Psoas muscle (tissue), 8 donors: ENCODE data around the gene MAPK13. TPM values are rescaled to one million over a fixed set of nuclear protein-coding genes. Genes with fewer than 3 reads are reported as not detected.

Experiments used
- ATAC-seq, 4 donors: fragments of 200-7000 bp; cut with Tn5 transposase; one replicate each; pipeline ENCODE4 v1.9.1; 2020; ENCODE audit warnings: moderate library complexity in 3 of 4, mild to moderate bottlenecking in 2 of 4
- DNase-seq, 2 donors: peaks; one replicate each; pipeline ENCODE4 v3.0.0-alpha.2; 2020
- H3K27ac ChIP-seq: fragments of 200-600 bp; one replicate; pipeline ENCODE4 v1.8.0; 2022
- H3K27me3 ChIP-seq, 3 donors: fragments of 200-600 bp in 1 of 3; one replicate each; pipeline versions ENCODE4 v1.6.1 to v1.8.0; 2013 to 2022; ENCODE audit warnings: low read length in 2 of 3, mild to moderate bottlenecking in 2 of 3, moderate library complexity in 1 of 3; ENCODE audit not compliant: insufficient read depth in 3 of 3
- H3K36me3 ChIP-seq, 2 donors: fragments of 200-600 bp in 1 of 2; one replicate each; pipeline versions ENCODE4 v1.6.1 to v1.8.0; 2013 to 2022; ENCODE audit warnings: low read depth in 1 of 2, mild to moderate bottlenecking in 1 of 2, moderate library complexity in 1 of 2; ENCODE audit not compliant: insufficient read depth in 1 of 2
- H3K4me1 ChIP-seq: fragments of 200-600 bp; one replicate; pipeline ENCODE4 v1.8.0; 2022
- H3K4me3 ChIP-seq: fragments of 200-600 bp; one replicate; pipeline ENCODE4 v1.8.0; 2022; ENCODE audit warnings: mild to moderate bottlenecking
- H3K9me3 ChIP-seq: fragments of 200-600 bp; one replicate; pipeline ENCODE4 v1.8.0; 2022
- WGBS, 3 donors: extraction: QIAGEN DNeasy Blood & Tissue Kit; methylation state at CpG; one replicate each; pipeline versions ENCODE4 v1.1.6 to v1.1.7; 2013; 5-methylcytosine and 5-hydroxymethylcytosine counted together
- intact Hi-C, 2 donors: fragments of 100-400 bp; cut with DNase I; formaldehyde crosslinking; loops; one replicate each; pipeline versions ENCODE4 v1.11.0 to v1.14.2; 2022
- polyA plus RNA-seq, 3 donors: library from polyadenylated mRNA; stranded (reverse); fragments of 200-250 nt; gene quantifications; one replicate each; pipeline ENCODE4 v1.2.3, GENCODE V29; 2013
- total RNA-seq, 4 donors: library from RNA; stranded (reverse); fragmentation: NEBNext Ultra II Directional in 2 of 4; extraction: Animal tissue kit (Norgen Biotek cat#: 25700) in 2 of 4; gene quantifications; one replicate each; pipeline versions ENCODE4 v1.2.1 to v1.2.4, GENCODE V29; 2021 to 2023
- TF ChIP-seq, protein P1 (sequence below): fragments of 200-600 bp; IDR thresholded peaks from one replicate; pipeline ENCODE4 v1.8.0; 2022; ENCODE audit warnings: antibody characterized with exemption
- donor health status: healthy with polysubstance abuse.
- donor health status: DM: no; HTN: no; CAD: no; lungs with moderate emphysema.
- donor health status: Bipolar disorder and iron deficiency.
- donor health status: healthy.
- donor health status: DM: yes; HTN: yes; CAD: no.
- donor health status: DM: no; HTN: no; CAD: no.
- donor health status: DM: no; HTN: no; CAD: no.
- donor health status: DM: yes; HTN: yes; CAD: no.

MAPK13 gene
- total and polyA plus RNA-seq, 7 donors: 0.49 to 4.0 (median 1.6) TPM

- intact Hi-C loops: no loop called here
- peaks cover 0 to 2% of the 10 kb centered on the region in 2 donors for H3K36me3 ChIP-seq
- H3K4me3 ChIP-seq: no peak overlapping the region
- H3K27me3 ChIP-seq: no peaks in the 10 kb centered on the region
- ATAC-seq: no peak
- TF ChIP-seq, protein P1, sequence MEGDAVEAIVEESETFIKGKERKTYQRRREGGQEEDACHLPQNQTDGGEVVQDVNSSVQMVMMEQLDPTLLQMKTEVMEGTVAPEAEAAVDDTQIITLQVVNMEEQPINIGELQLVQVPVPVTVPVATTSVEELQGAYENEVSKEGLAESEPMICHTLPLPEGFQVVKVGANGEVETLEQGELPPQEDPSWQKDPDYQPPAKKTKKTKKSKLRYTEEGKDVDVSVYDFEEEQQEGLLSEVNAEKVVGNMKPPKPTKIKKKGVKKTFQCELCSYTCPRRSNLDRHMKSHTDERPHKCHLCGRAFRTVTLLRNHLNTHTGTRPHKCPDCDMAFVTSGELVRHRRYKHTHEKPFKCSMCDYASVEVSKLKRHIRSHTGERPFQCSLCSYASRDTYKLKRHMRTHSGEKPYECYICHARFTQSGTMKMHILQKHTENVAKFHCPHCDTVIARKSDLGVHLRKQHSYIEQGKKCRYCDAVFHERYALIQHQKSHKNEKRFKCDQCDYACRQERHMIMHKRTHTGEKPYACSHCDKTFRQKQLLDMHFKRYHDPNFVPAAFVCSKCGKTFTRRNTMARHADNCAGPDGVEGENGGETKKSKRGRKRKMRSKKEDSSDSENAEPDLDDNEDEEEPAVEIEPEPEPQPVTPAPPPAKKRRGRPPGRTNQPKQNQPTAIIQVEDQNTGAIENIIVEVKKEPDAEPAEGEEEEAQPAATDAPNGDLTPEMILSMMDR: no peak
- H3K4me1 ChIP-seq: no peaks in the 10 kb centered on the region
- DNase-seq: no peak
- 93 to 99% (median 97%) methylated on average over 2 of the region's 2 CpGs for WGBS, 3 donors
- H3K27ac ChIP-seq: no peak overlapping the region
- H3K9me3 ChIP-seq: no peaks in the 10 kb centered on the region
Measured at GRCh38 chr6:36155662-36156061, 25.3 kb downstream of the MAPK13 start.

GRCh38 chr6:36160147-36160760, 29.9 kb downstream of the MAPK13 start:
- ATAC-seq (no peak), DNase-seq (no peak)
- TF ChIP-seq, protein P1: no peak
- Histone ChIP-seq H3K27ac (no peak overlapping the region), H3K9me3 (no peaks in the 10 kb centered on the region), H3K27me3 (no peaks in the 10 kb centered on the region), H3K4me3 (no peak overlapping the region), H3K36me3 (peaks cover 0 to 2% of the 10 kb centered on the region in 2 donors), H3K4me1 (no peaks in the 10 kb centered on the region)
- 89 to 92% (median 89%) methylated on average over 4 of the region's 4 CpGs for WGBS, 3 donors
- intact Hi-C loops: no loop called here

DNA sequence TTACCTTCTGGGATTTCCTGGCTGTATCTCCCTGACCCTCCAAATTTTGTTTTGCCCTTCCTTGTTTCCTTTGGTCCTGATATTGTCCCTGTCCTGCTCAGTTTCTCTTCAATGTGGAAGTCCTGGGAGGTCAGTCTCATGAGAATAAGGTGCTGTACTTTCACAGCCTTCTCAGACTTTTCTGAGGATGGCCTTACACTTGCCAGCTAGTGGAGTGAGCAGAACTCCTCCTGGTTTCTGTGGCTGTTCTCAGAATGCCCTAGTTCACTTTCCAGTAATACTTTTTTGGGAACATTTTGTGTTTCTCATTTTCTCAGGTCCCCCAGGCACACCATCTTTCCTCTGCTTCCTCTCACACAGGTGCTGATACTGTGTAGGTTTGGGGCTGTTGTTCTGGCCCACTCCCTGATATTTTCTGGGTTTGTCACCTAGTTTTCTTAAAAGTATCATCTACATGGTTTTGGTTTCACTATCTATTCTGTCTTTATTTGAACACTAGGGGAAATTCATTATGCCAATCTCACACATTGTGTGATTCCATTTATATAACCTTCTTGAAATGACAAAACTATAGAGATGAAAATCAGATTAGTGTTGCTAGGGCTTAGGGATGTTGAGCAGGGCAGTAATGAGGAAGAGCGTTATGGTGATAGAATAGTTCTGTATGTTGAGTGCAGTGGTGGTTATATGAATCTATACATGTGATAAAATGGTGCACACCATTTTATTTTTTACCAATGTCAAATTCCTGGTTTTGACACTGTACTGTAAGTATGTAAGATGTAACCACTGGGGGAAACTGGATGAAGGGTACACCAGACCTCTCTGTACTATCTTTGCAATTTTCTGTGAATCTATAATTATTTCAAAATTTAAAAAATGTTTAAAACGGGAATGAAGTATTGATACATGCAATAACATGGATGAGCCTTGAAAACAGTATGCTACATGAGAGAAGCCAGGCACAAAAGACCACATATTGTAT, 39.0 kb downstream of the MAPK13 start:
- DNase-seq (no peak), ATAC-seq (no peak)
- no peak overlapping the region for H3K4me3 ChIP-seq
- intact Hi-C loops: no loop called here
- H3K36me3 ChIP-seq: peaks cover 0 to 4% of the 10 kb centered on the region in 2 donors
- H3K9me3 ChIP-seq: no peaks in the 10 kb centered on the region
- H3K4me1 ChIP-seq: no peaks in the 10 kb centered on the region
- no peak overlapping the region for H3K27ac ChIP-seq
- WGBS, 3 donors: 96 to 98% (median 97%) methylated on average over 2 of the region's 2 CpGs
- H3K27me3 ChIP-seq: no peaks in the 10 kb centered on the region
- TF ChIP-seq, protein P1: no peak

DNA sequence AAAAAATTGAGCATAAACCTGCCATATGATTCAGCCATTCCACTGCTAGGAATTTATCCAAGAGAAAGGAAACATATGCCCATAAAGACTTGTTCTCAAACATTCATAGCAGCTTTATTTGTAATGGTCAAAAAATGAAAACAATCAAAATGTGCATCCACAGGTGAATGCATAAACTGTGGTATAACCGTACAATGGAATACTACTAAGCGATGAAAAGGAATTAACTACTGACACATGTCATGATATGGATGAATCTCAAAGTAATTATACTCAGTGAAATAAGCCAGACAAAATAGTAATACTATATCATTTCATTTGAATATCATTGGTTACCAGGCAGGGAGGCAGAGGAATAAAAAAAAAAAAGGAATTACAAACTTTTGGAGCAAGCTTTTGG, 40.4 kb downstream of the MAPK13 start:
- Histone ChIP-seq H3K4me3 (no peak overlapping the region), H3K9me3 (no peaks in the 10 kb centered on the region), H3K36me3 (peaks cover 0 to 4% of the 10 kb centered on the region in 2 donors), H3K27me3 (no peaks in the 10 kb centered on the region), H3K27ac (no peak overlapping the region), H3K4me1 (no peaks in the 10 kb centered on the region)
- DNase-seq (no peak), ATAC-seq (no peak)
- TF ChIP-seq, protein P1: no peak
- 96 to 100% (median 97%) methylated on average over 2 of the region's 2 CpGs for WGBS, 3 donors
- intact Hi-C loops: no loop called here
